ENCODE measurements around the gene CHN2. TPM values are rescaled to one million over a fixed set of nuclear protein-coding genes. Genes with fewer than 3 reads are reported as not detected.

CHN2 gene
- total RNA-seq = 1 to 10 TPM; 5.5 to 8.9 TPM
- 1 to 10 TPM; 2.8 to 4.9 (median 4.0) TPM for polyA plus RNA-seq (ENCODE audit: insufficient read length in 6 of 6)
- long read RNA-seq, donor 1 = 0 reads
- long read RNA-seq, donor 2 = 0 reads
- long read RNA-seq, donor 3 = 0 reads
- long read RNA-seq, donor 4, partial matches to known transcripts = 0 of 1 reads
- long read RNA-seq, donor 4, other reads (novel, unspliced or antisense) = 1 of 1 reads
- long read RNA-seq, donor 5, partial matches to known transcripts = 0 of 1 reads
- long read RNA-seq, donor 5, other reads (novel, unspliced or antisense) = 0 of 1 reads
- long read RNA-seq, donor 6 = 0 reads
- long read RNA-seq, donor 7 = 0 reads
- long read RNA-seq, donor 8 = 0 reads
- long read RNA-seq, donor 9 = 0 reads
- long read RNA-seq, donor 10, partial matches to known transcripts = 1 of 1 reads
- long read RNA-seq, donor 10, other reads (novel, unspliced or antisense) = 0 of 1 reads
- long read RNA-seq, donor 11, partial matches to known transcripts = 0 of 3 reads
- long read RNA-seq, donor 11, other reads (novel, unspliced or antisense) = 0 of 3 reads
- long read RNA-seq, donor 12, partial matches to known transcripts = 0 of 2 reads
- long read RNA-seq, donor 12, other reads (novel, unspliced or antisense) = 0 of 2 reads

- intact Hi-C loops (cut with DNase I) = loop anchor here in 1 of 2 donors (10.0 kb wide), 1 partner anchor 210 kb away; no protein-coding TSS in a partner anchor
These were observed at the start of gene CHN2 for GRCh38 chr7:29194594-29195427. TSS of gene CHN2 (plus strand) at chr7:29194775.

DNA sequence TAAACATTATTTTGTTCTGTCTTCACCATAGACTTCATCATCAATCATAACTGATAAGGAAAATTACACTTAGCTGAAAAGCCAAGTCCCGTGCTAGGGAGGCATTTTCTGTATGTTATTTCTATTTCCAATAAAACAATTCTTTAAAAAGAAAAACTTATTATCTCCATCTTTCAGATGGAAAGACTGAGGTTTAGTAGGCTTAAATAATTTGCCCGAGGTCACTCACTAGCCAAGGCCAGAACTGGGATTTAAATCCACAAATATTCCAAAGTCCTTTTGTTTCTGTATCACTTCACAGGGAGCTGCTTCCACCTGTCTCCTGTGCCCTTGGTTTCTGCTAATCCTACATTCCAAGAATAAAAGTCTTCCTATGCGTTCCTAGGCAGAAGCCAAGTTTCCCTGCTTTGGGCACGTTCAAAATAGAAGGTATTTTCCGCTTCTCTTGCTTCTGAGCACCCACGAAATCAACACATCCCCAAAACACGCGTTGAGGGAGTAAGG lies 49.0 kb upstream of the CHN2 start:
- ATAC-seq = no peak

More at GRCh38 chr7:29194594-29195427, at the start of gene CHN2:
- Histone ChIP-seq H3K4me1 (peaks cover under 1 to 44% of the 10 kb centered on the region in 2 donors), H3K27ac (no peak within 1 kb of the TSS), H3K4me3 (peak within 1 kb of the TSS; percentile 52 to 67), H3K36me3 (no peaks in the 10 kb centered on the region), H3K9me3 (no peaks in the 10 kb centered on the region), H3K27me3 (peaks cover 11 to 63% of the 10 kb centered on the region in 2 donors)
- DNase-seq (peak; percentile 54 to 87 (median 63)), ATAC-seq (peak; percentile 74)
- TF ChIP-seq, protein P1, sequence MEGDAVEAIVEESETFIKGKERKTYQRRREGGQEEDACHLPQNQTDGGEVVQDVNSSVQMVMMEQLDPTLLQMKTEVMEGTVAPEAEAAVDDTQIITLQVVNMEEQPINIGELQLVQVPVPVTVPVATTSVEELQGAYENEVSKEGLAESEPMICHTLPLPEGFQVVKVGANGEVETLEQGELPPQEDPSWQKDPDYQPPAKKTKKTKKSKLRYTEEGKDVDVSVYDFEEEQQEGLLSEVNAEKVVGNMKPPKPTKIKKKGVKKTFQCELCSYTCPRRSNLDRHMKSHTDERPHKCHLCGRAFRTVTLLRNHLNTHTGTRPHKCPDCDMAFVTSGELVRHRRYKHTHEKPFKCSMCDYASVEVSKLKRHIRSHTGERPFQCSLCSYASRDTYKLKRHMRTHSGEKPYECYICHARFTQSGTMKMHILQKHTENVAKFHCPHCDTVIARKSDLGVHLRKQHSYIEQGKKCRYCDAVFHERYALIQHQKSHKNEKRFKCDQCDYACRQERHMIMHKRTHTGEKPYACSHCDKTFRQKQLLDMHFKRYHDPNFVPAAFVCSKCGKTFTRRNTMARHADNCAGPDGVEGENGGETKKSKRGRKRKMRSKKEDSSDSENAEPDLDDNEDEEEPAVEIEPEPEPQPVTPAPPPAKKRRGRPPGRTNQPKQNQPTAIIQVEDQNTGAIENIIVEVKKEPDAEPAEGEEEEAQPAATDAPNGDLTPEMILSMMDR (IDR thresholded peaks at IDR 0.05) = no peak

GRCh38 chr7:29146057-29146706 lies 48.4 kb upstream of the CHN2 start, which contains the start of gene CPVL:
TSS of gene CPVL (minus strand) at chr7:29146537. CDS start at chr7:29121061, 25,476 bp downstream.
- TF ChIP-seq, protein P1 (IDR thresholded peaks at IDR 0.05) = no peak
- Histone ChIP-seq H3K27me3 (peaks cover 13 to 40% of the 10 kb centered on the region in 2 donors), H3K36me3 (no peaks in the 10 kb centered on the region), H3K4me1 (peaks cover 0 to 27% of the 10 kb centered on the region in 2 donors), H3K9me3 (no peaks in the 10 kb centered on the region), H3K4me3 (peak within 1 kb of the TSS; percentile 27 to 35), H3K27ac (peak within 1 kb of the TSS in 1 of 2 donors; percentile 44)
- ATAC-seq (peak; percentile 81), DNase-seq (peak in 3 of 4 donors; percentile 27 to 89 (median 85))
- intact Hi-C loops (cut with DNase I) = no loop called here

More for the DNA sequence above, 49.0 kb upstream of the CHN2 start:
- TF ChIP-seq, protein P1 (IDR thresholded peaks at IDR 0.05) = no peak
- H3K4me1 ChIP-seq = peaks cover 0 to 31% of the 10 kb centered on the region in 2 donors
- DNase-seq = no peak
- intact Hi-C loops (cut with DNase I) = no loop called here
- no peak overlapping the region for H3K27ac ChIP-seq
- H3K36me3 ChIP-seq = no peaks in the 10 kb centered on the region
- H3K27me3 ChIP-seq = peaks cover 13 to 40% of the 10 kb centered on the region in 2 donors
- H3K9me3 ChIP-seq = no peaks in the 10 kb centered on the region
- peak overlapping the region; percentile 27 to 35 for H3K4me3 ChIP-seq

- DNase-seq = no peak
- Histone ChIP-seq H3K4me1 (peaks cover 0 to 19% of the 10 kb centered on the region in 2 donors), H3K27ac (peak overlapping the region in 1 of 2 donors; percentile 44), H3K4me3 (peak overlapping the region; percentile 27 to 35), H3K36me3 (no peaks in the 10 kb centered on the region), H3K9me3 (no peaks in the 10 kb centered on the region), H3K27me3 (peaks cover 13 to 40% of the 10 kb centered on the region in 2 donors)
- intact Hi-C loops (cut with DNase I) = no loop called here
- peak; percentile 49 for ATAC-seq
- TF ChIP-seq, protein P1 (IDR thresholded peaks at IDR 0.05) = no peak
These were observed 47.5 kb upstream of the CHN2 start for GRCh38 chr7:29146888-29147609.
